ENCODE data around the gene MEX3D. TPM values are rescaled to one million over a fixed set of nuclear protein-coding genes. Genes with fewer than 3 reads are reported as not detected.

The MEX3D gene
- total and polyA plus RNA-seq, 5 donors, result 4.4 to 12.4 (median 11.0) TPM

DNA sequence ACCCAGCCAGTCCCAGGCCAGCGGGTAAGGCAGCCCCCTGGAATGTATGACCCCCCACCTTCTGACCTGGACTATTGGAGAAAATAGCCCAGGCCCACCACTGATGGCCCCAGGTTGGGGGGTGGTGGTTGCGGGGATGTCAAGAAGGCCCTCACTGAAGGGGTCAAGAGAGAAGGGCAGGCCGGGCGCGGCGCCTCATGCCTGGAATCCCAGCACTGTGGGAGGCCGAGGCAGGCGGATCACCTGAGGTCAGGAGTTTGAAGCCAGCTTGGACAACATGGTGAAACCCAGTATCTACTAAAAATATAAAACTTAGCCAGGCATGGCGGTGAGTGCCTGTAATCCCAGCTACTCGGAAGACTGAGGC is 53.8 kb downstream of the MEX3D start:
- no peak overlapping the region for H3K4me3 ChIP-seq (ENCODE audit: low read length)
- H3K9me3 ChIP-seq (ENCODE audit: control insufficient read depth, low read length), result no peaks in the 10 kb centered on the region
- intact Hi-C loops (cut with DNase I), result no loop called here
- no peaks in the 10 kb centered on the region for H3K4me1 ChIP-seq (ENCODE audit: control insufficient read depth, insufficient read depth, low read length)
- ATAC-seq (no peak), DNase-seq (peak in 2 of 3 donors; percentile 42 to 66)
- WGBS, result 68% methylated on average over 10 of the region's 10 CpGs
- no peaks in the 10 kb centered on the region for H3K27me3 ChIP-seq (ENCODE audit: control insufficient read depth, insufficient read depth)
- no peak overlapping the region for H3K27ac ChIP-seq (ENCODE audit: low read length)

DNA sequence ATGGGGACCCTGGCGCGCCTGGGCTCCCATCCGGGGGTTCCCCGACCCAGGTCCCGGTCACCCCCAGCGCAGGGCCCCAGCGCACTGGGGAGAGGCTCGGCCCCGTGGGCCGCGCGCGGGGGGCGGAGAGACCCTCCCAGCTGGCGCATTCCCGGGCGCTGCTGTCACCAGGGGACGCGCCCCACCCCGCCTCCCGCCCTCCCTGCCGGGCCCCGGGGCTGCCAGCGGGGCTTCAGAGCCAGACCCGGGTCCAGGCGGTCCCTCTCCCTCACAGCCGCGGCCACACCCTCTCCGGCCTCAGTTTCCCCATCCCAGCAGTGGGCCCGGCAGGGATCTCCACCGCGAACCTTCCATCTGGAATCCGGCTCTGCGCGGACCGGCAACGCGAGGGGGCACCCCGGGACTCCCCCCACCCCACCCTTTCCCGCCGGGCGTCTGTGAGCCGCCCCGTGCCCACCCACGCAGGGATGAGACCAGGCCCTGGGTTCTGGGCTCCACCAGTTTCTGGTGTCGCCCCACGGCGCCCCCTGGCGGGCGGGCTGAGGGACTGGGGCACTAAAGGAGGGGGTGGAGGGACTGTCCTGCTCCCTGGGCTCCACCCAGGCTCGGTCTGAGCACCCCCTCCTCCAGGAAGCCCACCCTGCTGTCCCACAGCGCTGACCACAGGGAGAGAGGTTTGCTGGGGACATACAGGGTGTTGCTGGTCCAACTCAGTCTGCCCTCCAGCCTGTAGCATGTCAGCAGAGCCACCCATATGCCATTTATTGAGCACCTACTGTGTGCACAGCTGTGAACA is 54.4 kb downstream of the MEX3D start:
- H3K27ac ChIP-seq (ENCODE audit: low read length), result peak overlapping the region; percentile 87
- no peaks in the 10 kb centered on the region for H3K4me1 ChIP-seq (ENCODE audit: control insufficient read depth, insufficient read depth, low read length)
- WGBS, result 5% methylated on average over 52 of the region's 52 CpGs
- H3K4me3 ChIP-seq (ENCODE audit: low read length), result peak overlapping the region; percentile 70
- peak; percentile 47 to 86 (median 74) for DNase-seq
- no peaks in the 10 kb centered on the region for H3K27me3 ChIP-seq (ENCODE audit: control insufficient read depth, insufficient read depth)
- H3K9me3 ChIP-seq (ENCODE audit: control insufficient read depth, low read length), result no peaks in the 10 kb centered on the region
- intact Hi-C loops (cut with DNase I), result no loop called here
- ATAC-seq, result peak; percentile 35 to 56

DNA sequence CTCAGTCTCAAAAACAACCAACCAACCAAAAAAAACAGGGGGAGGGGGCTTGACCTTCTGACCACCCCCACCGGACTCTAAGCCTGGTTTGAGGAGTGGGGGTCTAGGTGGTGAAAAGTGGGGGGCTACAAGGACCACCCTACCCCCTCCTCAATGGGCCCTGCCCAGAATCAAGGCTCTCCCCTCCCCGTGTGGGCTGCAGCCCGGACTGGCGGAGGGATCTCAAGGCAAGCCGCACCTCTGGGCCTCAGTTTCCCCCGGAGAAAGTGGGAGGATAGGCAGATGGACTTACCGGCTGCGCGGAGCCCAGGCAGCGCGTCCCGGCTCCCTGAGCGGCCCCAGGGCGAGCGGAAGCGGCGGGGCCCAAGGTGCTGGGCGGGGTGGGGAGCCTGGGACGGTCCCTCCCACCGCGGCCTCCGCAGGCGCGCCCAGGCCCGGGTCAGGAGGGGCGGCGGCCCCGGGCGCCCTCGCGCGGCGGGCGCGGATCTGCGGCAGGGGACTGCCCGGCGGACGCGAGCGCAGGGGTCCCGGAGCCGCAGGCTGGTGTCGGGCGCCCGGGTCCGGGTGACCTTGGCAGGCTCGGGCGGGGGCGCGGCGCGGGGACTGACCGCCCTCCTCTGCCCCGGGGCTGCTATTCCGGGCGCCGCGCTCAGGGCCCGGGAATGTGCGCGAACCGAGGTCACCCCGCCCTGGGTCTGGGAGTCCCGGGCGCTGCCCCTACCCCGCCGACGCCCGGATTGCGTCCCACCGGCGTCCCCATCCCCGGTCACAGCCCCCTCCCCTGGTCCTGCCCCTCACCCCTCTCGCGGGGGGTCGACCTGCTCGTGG is 55.2 kb downstream of the MEX3D start, which contains the start of gene ADAMTSL5:
ADAMTSL5 (minus strand) TSS at position 349 of the 828 bp plus-strand sequence. CDS start 2,076 bp downstream, outside the sequence.
- Histone ChIP-seq H3K9me3 (ENCODE audit: control insufficient read depth, low read length) (no peaks in the 10 kb centered on the region), H3K4me1 (ENCODE audit: control insufficient read depth, insufficient read depth, low read length) (no peaks in the 10 kb centered on the region), H3K27ac (ENCODE audit: low read length) (peak within 1 kb of the TSS; percentile 87), H3K27me3 (ENCODE audit: control insufficient read depth, insufficient read depth) (no peaks in the 10 kb centered on the region), H3K4me3 (ENCODE audit: low read length) (peak within 1 kb of the TSS; percentile 70)
- DNase-seq, result peak; percentile 69 to 88 (median 87)
- WGBS, result 2% methylated on average over 78 of the region's 78 CpGs
- peak; percentile 47 to 68 for ATAC-seq
- intact Hi-C loops (cut with DNase I), result no loop called here

DNA sequence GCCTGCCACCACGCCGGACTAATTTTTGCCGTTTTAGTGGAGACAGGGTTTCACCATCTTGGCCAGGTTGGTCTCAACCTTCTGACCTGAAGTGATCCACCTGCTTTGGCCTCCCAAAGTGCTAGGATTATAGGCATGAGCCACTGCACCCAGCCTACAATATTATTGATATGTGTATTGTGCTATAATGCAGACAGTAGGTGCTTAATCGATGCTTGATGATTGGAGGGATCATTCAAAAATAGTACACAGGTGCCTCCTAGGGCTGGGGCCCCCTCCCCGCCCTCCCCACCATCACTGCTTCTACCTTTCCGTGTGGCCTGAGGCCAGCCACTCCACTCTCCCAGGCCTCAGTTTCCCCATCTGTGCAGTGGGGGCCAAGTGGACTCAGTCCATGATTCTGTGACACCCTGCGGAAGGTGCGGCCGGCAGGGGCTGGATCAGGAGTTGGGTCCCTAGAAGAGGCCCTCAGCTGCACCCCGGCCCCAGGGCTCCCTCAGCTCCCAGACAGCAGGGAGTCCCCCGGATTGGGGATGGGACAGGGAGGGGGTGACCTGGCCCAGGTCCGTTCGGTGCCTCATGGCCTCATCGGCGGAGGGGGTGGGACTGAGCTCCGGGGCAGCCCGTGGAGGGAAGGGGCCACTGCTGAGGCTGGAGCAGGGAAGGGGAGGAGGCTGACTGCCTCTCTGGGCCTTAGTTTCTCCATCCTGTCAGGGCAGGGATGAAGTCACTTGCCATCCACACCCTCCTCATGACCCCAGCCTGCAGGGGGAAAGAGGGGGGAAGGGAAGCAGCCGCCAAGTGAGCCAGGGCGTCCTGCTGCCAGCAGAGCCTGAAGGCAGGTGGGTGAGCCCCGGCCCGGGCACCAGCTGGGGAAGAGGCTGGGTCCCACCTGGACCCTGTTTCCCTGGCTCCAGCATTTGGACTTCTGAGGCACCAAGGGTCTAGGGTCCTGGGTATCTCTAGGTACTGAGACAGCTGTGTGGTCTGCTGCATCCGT is 56.5 kb downstream of the MEX3D start:
- Histone ChIP-seq H3K27ac (ENCODE audit: low read length) (no peak overlapping the region), H3K4me1 (ENCODE audit: control insufficient read depth, insufficient read depth, low read length) (no peaks in the 10 kb centered on the region), H3K9me3 (ENCODE audit: control insufficient read depth, low read length) (no peaks in the 10 kb centered on the region), H3K27me3 (ENCODE audit: control insufficient read depth, insufficient read depth) (no peaks in the 10 kb centered on the region), H3K4me3 (ENCODE audit: low read length) (no peak overlapping the region)
- 55% methylated on average over 22 of the region's 22 CpGs for WGBS
- peak in 2 of 3 donors; percentile 44 to 68 for DNase-seq
- intact Hi-C loops (cut with DNase I), result no loop called here
- no peak for ATAC-seq

DNA sequence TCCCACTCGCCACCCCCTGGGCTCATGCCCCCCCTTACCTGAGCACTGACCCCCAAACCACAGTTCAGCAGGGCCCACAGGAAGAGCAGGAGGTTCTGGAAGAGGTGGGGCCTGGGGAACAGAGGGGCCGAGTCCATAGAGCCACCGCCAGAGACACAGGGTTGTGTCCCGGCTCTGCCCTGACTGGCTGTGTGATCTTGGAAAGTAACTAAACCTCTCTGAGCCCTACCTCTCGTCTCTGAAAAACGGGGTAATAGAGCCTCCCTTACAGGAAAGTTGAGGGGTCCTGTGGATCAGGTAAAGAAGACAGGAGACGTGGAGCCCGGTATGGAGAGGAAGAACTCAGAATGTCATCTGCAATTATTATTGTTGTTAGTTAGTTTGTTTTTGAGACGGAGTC is 57.3 kb downstream of the MEX3D start:
- WGBS, result 51% methylated on average over 9 of the region's 9 CpGs
- H3K27ac ChIP-seq (ENCODE audit: low read length), result no peak overlapping the region
- intact Hi-C loops (cut with DNase I), result no loop called here
- DNase-seq (no peak), ATAC-seq (no peak)
- H3K9me3 ChIP-seq (ENCODE audit: control insufficient read depth, low read length), result no peaks in the 10 kb centered on the region
- H3K4me3 ChIP-seq (ENCODE audit: low read length), result no peak overlapping the region
- no peaks in the 10 kb centered on the region for H3K4me1 ChIP-seq (ENCODE audit: control insufficient read depth, insufficient read depth, low read length)
- H3K27me3 ChIP-seq (ENCODE audit: control insufficient read depth, insufficient read depth), result no peaks in the 10 kb centered on the region

DNA sequence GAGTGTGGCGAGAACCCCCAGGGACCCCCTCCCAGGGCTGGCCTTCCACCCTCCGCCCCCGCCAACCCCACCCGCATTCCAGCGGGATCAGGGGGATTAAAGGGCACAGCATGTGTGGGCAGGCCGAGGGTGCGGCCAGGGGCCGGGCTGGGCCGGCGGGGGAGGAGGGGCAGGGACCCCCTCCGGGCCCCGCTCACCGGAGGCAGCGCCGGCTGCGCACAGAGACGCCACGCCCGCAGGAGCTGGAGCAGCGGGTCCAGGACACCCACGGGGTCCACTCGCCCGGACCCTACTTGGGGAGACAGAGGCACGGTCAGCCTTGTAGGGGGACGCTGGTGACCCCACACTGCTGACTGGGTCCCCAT is 57.7 kb downstream of the MEX3D start:
- H3K9me3 ChIP-seq (ENCODE audit: control insufficient read depth, low read length), result no peaks in the 10 kb centered on the region
- intact Hi-C loops (cut with DNase I), result no loop called here
- 35% methylated on average over 25 of the region's 25 CpGs for WGBS
- H3K27me3 ChIP-seq (ENCODE audit: control insufficient read depth, insufficient read depth), result no peaks in the 10 kb centered on the region
- H3K4me1 ChIP-seq (ENCODE audit: control insufficient read depth, insufficient read depth, low read length), result no peaks in the 10 kb centered on the region
- no peak overlapping the region for H3K4me3 ChIP-seq (ENCODE audit: low read length)
- H3K27ac ChIP-seq (ENCODE audit: low read length), result no peak overlapping the region
- DNase-seq, result peak in 1 of 3 donors; percentile 45
- no peak for ATAC-seq

DNA sequence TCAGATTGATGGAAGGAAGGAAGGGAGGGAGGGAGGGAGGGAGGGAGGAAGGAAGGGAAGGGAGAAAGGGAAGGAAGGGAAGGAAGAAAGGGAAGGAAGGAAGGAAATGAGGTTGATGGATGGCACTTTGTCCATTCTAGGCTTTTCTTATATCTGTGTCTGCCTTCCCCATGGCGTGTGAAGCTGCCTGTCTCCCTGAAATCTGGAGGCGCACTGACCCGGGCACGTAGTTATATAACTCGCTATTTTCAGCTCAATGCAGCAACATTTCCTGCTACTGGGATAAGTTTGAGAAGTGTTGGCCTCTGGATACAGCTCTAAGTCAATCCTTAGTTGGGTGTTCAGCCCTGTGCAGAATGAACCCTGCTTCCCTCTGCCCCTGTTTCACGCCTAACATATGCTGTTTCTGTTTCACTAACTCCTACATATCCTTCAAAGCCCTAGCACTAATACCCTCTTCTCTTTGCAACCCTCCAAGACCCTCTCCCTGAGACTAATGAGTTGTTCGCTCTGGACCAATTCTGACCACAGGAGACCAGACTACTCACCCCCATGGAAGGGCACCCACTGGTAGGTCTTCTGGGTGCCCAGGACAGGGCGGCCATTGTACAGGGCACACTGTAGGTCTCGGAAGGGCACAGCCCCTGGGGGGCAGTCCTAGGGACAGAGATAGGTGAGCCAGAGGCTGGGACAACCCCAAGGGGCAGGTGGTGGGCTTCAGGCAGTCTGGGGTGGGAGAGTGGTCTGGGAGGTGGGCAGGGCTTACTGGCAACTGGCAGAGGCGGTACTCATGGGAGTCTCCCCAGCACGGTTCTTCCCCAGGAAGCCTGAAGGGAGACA is 58.3 kb downstream of the MEX3D start:
- Histone ChIP-seq H3K27me3 (ENCODE audit: control insufficient read depth, insufficient read depth) (no peaks in the 10 kb centered on the region), H3K9me3 (ENCODE audit: control insufficient read depth, low read length) (no peaks in the 10 kb centered on the region), H3K27ac (ENCODE audit: low read length) (no peak overlapping the region), H3K4me1 (ENCODE audit: control insufficient read depth, insufficient read depth, low read length) (no peaks in the 10 kb centered on the region), H3K4me3 (ENCODE audit: low read length) (no peak overlapping the region)
- intact Hi-C loops (cut with DNase I), result no loop called here
- WGBS, result 55% methylated on average over 11 of the region's 11 CpGs
- ATAC-seq (no peak), DNase-seq (peak in 2 of 3 donors; percentile 50 to 58)

DNA sequence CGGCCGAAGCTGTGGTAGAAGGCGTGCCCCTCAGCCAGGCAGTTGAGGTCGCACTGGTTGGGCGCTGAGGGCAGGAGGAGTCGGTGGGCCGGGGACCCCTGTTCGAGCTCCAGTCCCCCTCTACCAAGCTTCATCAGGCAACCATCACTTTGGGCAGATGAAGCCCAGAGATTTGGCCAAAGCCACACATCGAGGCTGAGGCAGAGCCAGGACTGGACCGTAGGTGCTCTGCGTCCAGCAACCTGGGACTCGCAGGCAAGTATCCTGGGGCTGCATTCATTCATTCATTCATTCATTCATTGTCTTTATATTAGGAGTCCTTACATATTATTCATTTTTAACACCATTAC is 59.6 kb downstream of the MEX3D start:
- no peaks in the 10 kb centered on the region for H3K27me3 ChIP-seq (ENCODE audit: control insufficient read depth, insufficient read depth)
- H3K9me3 ChIP-seq (ENCODE audit: control insufficient read depth, low read length), result no peaks in the 10 kb centered on the region
- intact Hi-C loops (cut with DNase I), result no loop called here
- H3K4me1 ChIP-seq (ENCODE audit: control insufficient read depth, insufficient read depth, low read length), result no peaks in the 10 kb centered on the region
- DNase-seq (no peak), ATAC-seq (no peak)
- 40% methylated on average over 12 of the region's 12 CpGs for WGBS
- no peak overlapping the region for H3K4me3 ChIP-seq (ENCODE audit: low read length)
- H3K27ac ChIP-seq (ENCODE audit: low read length), result peak overlapping the region; percentile 1

DNA sequence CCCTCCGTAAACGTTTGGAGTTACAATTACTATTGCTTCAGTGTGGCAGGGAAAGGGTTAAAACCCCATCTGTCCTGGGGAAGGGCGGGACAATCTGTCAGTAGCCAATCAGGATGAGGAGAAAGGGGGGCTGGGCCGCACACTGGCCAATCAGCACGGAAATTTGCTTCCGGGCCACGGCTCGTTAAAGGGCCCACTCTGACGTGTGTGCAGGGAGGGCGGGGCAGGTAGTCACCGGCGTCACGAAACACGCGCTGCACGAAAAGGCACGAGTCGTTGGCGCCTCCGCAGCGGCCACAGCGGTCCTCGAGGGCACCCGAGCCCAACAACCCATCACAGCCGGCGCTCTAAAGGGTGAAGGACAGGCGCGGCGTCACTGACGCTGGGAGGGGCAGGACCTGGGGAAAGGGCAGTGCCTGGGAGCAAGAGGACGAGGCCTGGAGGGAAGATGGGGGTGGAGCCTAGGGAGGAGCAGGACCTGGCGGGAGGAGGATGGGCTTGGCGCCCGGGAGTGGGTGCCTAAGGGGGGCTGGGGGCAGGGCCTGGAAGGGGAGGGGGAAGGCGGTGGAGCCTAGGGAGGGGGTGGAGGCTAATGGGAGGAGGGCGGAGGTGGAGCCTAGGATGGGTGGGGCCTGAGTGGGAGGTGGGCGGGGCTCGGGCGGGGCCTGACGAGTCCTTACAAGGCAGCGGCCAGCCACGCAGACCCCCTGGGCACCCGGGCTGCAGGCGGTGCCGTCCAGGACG is 60.2 kb downstream of the MEX3D start:
- Histone ChIP-seq H3K9me3 (ENCODE audit: control insufficient read depth, low read length) (no peaks in the 10 kb centered on the region), H3K4me3 (ENCODE audit: low read length) (no peak overlapping the region), H3K27ac (ENCODE audit: low read length) (peak overlapping the region; percentile 31), H3K4me1 (ENCODE audit: control insufficient read depth, insufficient read depth, low read length) (no peaks in the 10 kb centered on the region), H3K27me3 (ENCODE audit: control insufficient read depth, insufficient read depth) (no peaks in the 10 kb centered on the region)
- ATAC-seq (peak; percentile 91 to 92), DNase-seq (peak; percentile 94 to 97 (median 97))
- intact Hi-C loops (cut with DNase I), result no loop called here
- whole genome bisulfite sequencing, result under 1% methylated on average over 46 of the region's 46 CpGs

Data from right cardiac atrium (tissue), 5 donors.